PC-3 (cell line): ENCODE measurements around the gene ADAT1. TPM values are rescaled to one million over a fixed set of nuclear protein-coding genes. Genes with fewer than 3 reads are reported as not detected.

Experiments
- ATAC-seq: fragments of 200-7000 bp; cut with Tn5 transposase; 2 replicates; pipeline ENCODE4 v1.9.1; 2020; ENCODE audit warnings: mild to moderate bottlenecking, moderate library complexity
- BruUV-seq: library from RNA; stranded (reverse); fragments of 400-500 nt; replicated peaks from 2 replicates; lab custom pipeline; 2021; lab: Mats Ljungman, UMichigan
- CTCF ChIA-PET: fragments of 300-600 bp; sonication (Branson Sonifier 250); formaldehyde crosslinking; loops from one replicate; lab custom pipeline; 2022; ENCODE audit warnings: antibody characterized with exemption; lab: Charles Lee
- POLR2A ChIA-PET: fragments of 300-600 bp; sonication (Branson Sonifier 250); formaldehyde crosslinking; loops from one replicate; lab custom pipeline; 2022; ENCODE audit warnings: antibody characterized with exemption; ENCODE audit not compliant: unreplicated experiment; lab: Charles Lee
- DNase-seq: peaks from one replicate; pipeline ENCODE4 v3.0.0-alpha.2; 2015
- H2AFZ ChIP-seq: fragments of 300-600 bp; sonication (generic); 2 replicates; pipeline ENCODE4 v1.6.0; 2016; ENCODE audit warnings: antibody characterized with exemption, low read length
- H3F3A ChIP-seq: fragments of 300-600 bp; sonication (generic); one replicate; pipeline ENCODE4 v1.6.0; 2017; ENCODE audit warnings: antibody characterized with exemption, low read length, control low read depth, mild to moderate bottlenecking; ENCODE audit not compliant: unreplicated experiment
- H3K27ac ChIP-seq: fragments of 300-600 bp; sonication (generic); 2 replicates; pipeline ENCODE4 v1.5.1; 2016; ENCODE audit warnings: mild to moderate bottlenecking, low read length
- H3K27me3 ChIP-seq: fragments of 300-600 bp; sonication (generic); 2 replicates; pipeline ENCODE4 v1.6.1; 2016; ENCODE audit warnings: low read length, mixed read lengths
- H3K36me3 ChIP-seq: fragments of 300-600 bp; sonication (generic); 2 replicates; pipeline ENCODE4 v1.6.1; 2016; ENCODE audit warnings: low read depth, mixed run types, low read length, mixed read lengths
- H3K4me1 ChIP-seq: fragments of 300-600 bp; sonication (generic); 2 replicates; pipeline ENCODE4 v1.5.1; 2016; ENCODE audit warnings: low read length; ENCODE audit not compliant: insufficient read depth
- H3K4me2 ChIP-seq: fragments of 300-600 bp; sonication (generic); 2 replicates; pipeline ENCODE4 v1.6.0; 2016; ENCODE audit warnings: low read length
- H3K4me3 ChIP-seq: fragments of 300-600 bp; sonication (generic); 2 replicates; pipeline ENCODE4 v1.5.1; 2016; ENCODE audit warnings: mild to moderate bottlenecking, low read length, mixed read lengths
- H3K79me2 ChIP-seq: fragments of 300-600 bp; sonication (generic); 2 replicates; pipeline ENCODE4 v1.6.1; 2017; ENCODE audit warnings: low read length, mixed read lengths
- H3K9ac ChIP-seq: fragments of 300-600 bp; sonication (generic); 2 replicates; pipeline ENCODE4 v1.6.0; 2016; ENCODE audit warnings: mild to moderate bottlenecking, low read length
- H3K9me2 ChIP-seq: fragments of 300-600 bp; sonication (generic); replicated peaks from 2 replicates; pipeline ENCODE4 v1.6.1; 2016; ENCODE audit warnings: mixed run types, low read length, mixed read lengths
- H3K9me3 ChIP-seq: fragments of 300-600 bp; sonication (generic); 2 replicates; pipeline ENCODE4 v1.6.1; 2016; ENCODE audit warnings: low read length, mixed read lengths
- H4K20me1 ChIP-seq: fragments of 300-600 bp; sonication (generic); 2 replicates; pipeline ENCODE4 v1.6.1; 2016; ENCODE audit warnings: low read length, mixed read lengths
- CTCF ChIP-seq: fragments of 300-600 bp; sonication (generic); conservative IDR thresholded peaks from 2 replicates; pipeline ENCODE4 v1.5.1; 2017; ENCODE audit warnings: antibody characterized with exemption, low read depth, mild to moderate bottlenecking, low read length
- EZH2 ChIP-seq: fragments of 300-600 bp; sonication (generic); IDR thresholded peaks from one replicate; pipeline ENCODE4 v1.6.1; 2017; ENCODE audit warnings: antibody characterized with exemption, mild to moderate bottlenecking, low read length; ENCODE audit not compliant: unreplicated experiment
- EZH2phosphoT487 ChIP-seq: fragments of 300-600 bp; sonication (generic); IDR thresholded peaks from 2 replicates; pipeline ENCODE4 v1.6.1; 2018; ENCODE audit warnings: mild to moderate bottlenecking, antibody characterized with exemption, low read length, borderline replicate concordance
- intact Hi-C: fragments of 100-400 bp; cut with micrococcal nuclease; formaldehyde crosslinking; loops from 2 replicates; pipeline ENCODE4 v1.9.0; 2023
- total RNA-seq: library from RNA; depleted of rRNA; stranded (reverse); fragments of >200 nt; gene quantifications from 2 replicates; pipeline ENCODE4 v1.2.3, GENCODE V29; 2014

The ADAT1 gene
- total RNA-seq, 1 experiment from 2014 or later = 42.8 TPM

GRCh38 chr16:75618780-75619179 is 4.3 kb downstream of the ADAT1 start:
- Histone ChIP-seq H3K27ac (no peak overlapping the region), H3K4me1 (peaks cover 43% of the 10 kb centered on the region), H3K9me2 (no peaks in the 10 kb centered on the region), H3K9me3 (no peaks in the 10 kb centered on the region), H2AFZ (no peak overlapping the region), H3F3A (no peaks in the 10 kb centered on the region), H4K20me1 (no peaks in the 10 kb centered on the region), H3K4me2 (no peak overlapping the region), H3K79me2 (peaks cover 14% of the 10 kb centered on the region), H3K27me3 (no peaks in the 10 kb centered on the region), H3K4me3 (no peak overlapping the region), H3K9ac (no peak overlapping the region), H3K36me3 (0 out of 2 replicates have a peak, but pooled peaks cover 3% of the 10 kb centered on the region)
- BruUV-seq = no TSS peak
- ATAC-seq (no peak), DNase-seq (no peak)
- ChIA-PET CTCF (no interaction called here), POLR2A (no interaction called here)
- TF ChIP-seq EZH2 = no peak
- TF ChIP-seq EZH2phosphoT487 = no peak
- TF ChIP-seq CTCF = no peak
- intact Hi-C loops = no loop called here

- Histone ChIP-seq H3K4me3 (no peak overlapping the region), H3K79me2 (peaks cover 7% of the 10 kb centered on the region), H3K4me1 (peaks cover 40% of the 10 kb centered on the region), H3K36me3 (peaks cover 3% of the 10 kb centered on the region; the same call in 1 of the 2 replicates), H3F3A (no peaks in the 10 kb centered on the region), H3K4me2 (peak overlapping the region; percentile 24; the same call in 1 of the 2 replicates), H3K9me3 (no peaks in the 10 kb centered on the region), H3K9ac (no peak overlapping the region), H3K27me3 (no peaks in the 10 kb centered on the region), H3K9me2 (no peaks in the 10 kb centered on the region), H3K27ac (peak overlapping the region; percentile 78), H4K20me1 (no peaks in the 10 kb centered on the region), H2AFZ (no peak overlapping the region)
- ATAC-seq (no peak), DNase-seq (no peak)
- TF ChIP-seq EZH2 = no peak
- no peak for TF ChIP-seq EZH2phosphoT487
- TF ChIP-seq CTCF = no peak
- no TSS peak for BruUV-seq
- intact Hi-C loops = no loop called here
- ChIA-PET CTCF (no interaction called here), POLR2A (interaction anchor here (0.7 kb wide), 1 partner anchor 558 kb away, joined by 45 read pairs; no protein-coding TSS in a partner anchor)
Measured at GRCh38 chr16:75617121-75617520, 6.0 kb downstream of the ADAT1 start.

GRCh38 chr16:75616521-75617010 is 6.5 kb downstream of the ADAT1 start:
- Histone ChIP-seq H3K4me3 (no peak overlapping the region), H3K9me3 (no peaks in the 10 kb centered on the region), H3K27me3 (no peaks in the 10 kb centered on the region), H3F3A (no peaks in the 10 kb centered on the region), H3K4me2 (peak overlapping the region; percentile 24; the same call in 1 of the 2 replicates), H3K9me2 (no peaks in the 10 kb centered on the region), H3K9ac (no peak overlapping the region), H3K4me1 (peaks cover 35% of the 10 kb centered on the region), H3K36me3 (peaks cover 3% of the 10 kb centered on the region; the same call in 1 of the 2 replicates), H2AFZ (no peak overlapping the region), H3K79me2 (peaks cover 1% of the 10 kb centered on the region), H3K27ac (peak overlapping the region; percentile 78), H4K20me1 (no peaks in the 10 kb centered on the region)
- intact Hi-C loops = no loop called here
- no peak for TF ChIP-seq EZH2
- TF ChIP-seq CTCF = no peak
- TF ChIP-seq EZH2phosphoT487 = no peak
- CTCF ChIA-PET = no interaction called here
- BruUV-seq = no TSS peak
- ATAC-seq = peak; percentile 61
- POLR2A ChIA-PET = no interaction called here
- peak; percentile 68 for DNase-seq
